ENCODE measurements around the gene VRK1.

GRCh38 chr14:96802963-96803362 is 5.8 kb downstream of the VRK1 start:
- no peak for TF ChIP-seq POLR2AphosphoS5 (IDR thresholded peaks at IDR 0.05; ENCODE audit: borderline replicate concordance, low read depth, low read length)
- no peak for TF ChIP-seq EZH2 (IDR thresholded peaks at IDR 0.05)
- TF ChIP-seq FOXP2 (optimal IDR thresholded peaks at IDR 0.05; ENCODE audit: control extremely low read depth, extremely low read length, insufficient read depth): no peak

Measured in SK-N-MC (cell line).